CD4-positive, alpha-beta memory T cell (primary cell): ENCODE measurements around the gene APBB3. TPM values are rescaled to one million over a fixed set of nuclear protein-coding genes. Genes with fewer than 3 reads are reported as not detected.

Source experiments
- CTCF ChIA-PET: fragments of 350-600 bp; sonication (Branson Sonifier 250); formaldehyde crosslinking; loops from one replicate; lab custom pipeline; 2021; ENCODE audit warnings: inconsistent platforms; ENCODE audit not compliant: partially characterized antibody; lab: Charles Lee
- POLR2A ChIA-PET: fragments of 350-600 bp; sonication (Branson Sonifier 250); formaldehyde crosslinking; loops from one replicate; lab custom pipeline; 2021; ENCODE audit not compliant: partially characterized antibody; lab: Charles Lee
- DNase-seq, 5 donors: peaks; one replicate each; pipeline versions ENCODE4 v3.0.0 to v3.0.0-alpha.2; 2020 to 2022; ENCODE audit warnings: mixed read lengths in 1 of 5
- H3K27ac ChIP-seq: one replicate; pipeline ENCODE4 v1.7.0; 2013; ENCODE audit warnings: low read depth, low read length
- H3K27me3 ChIP-seq: 2 replicates; pipeline ENCODE4 v1.7.0; 2013; ENCODE audit warnings: mild to moderate bottlenecking, low read length, moderate library complexity; ENCODE audit not compliant: insufficient read depth
- H3K36me3 ChIP-seq: 2 replicates; pipeline ENCODE4 v1.7.0; 2013; ENCODE audit warnings: mild to moderate bottlenecking, low read length, moderate library complexity; ENCODE audit not compliant: insufficient read depth
- H3K4me1 ChIP-seq: 2 replicates; pipeline ENCODE4 v1.7.0; 2013; ENCODE audit warnings: mild to moderate bottlenecking, low read length, moderate library complexity; ENCODE audit not compliant: insufficient read depth
- H3K4me3 ChIP-seq, 2 donors: one replicate each; pipeline ENCODE4 v1.7.0; 2013; ENCODE audit warnings: low read length in 2 of 2, mild to moderate bottlenecking in 1 of 2
- H3K9me3 ChIP-seq, 2 donors: one replicate each; pipeline ENCODE4 v1.7.0; 2013; ENCODE audit warnings: low read length in 2 of 2, control low read depth in 1 of 2; ENCODE audit not compliant: control insufficient read depth in 1 of 2
- H3K27ac Mint-ChIP-seq, 7 donors: one replicate each; pipeline ENCODE4 v1.8.0; 2020 to 2021; ENCODE audit warnings: mixed read lengths in 7 of 7, mild to moderate bottlenecking in 6 of 7, inconsistent platforms in 3 of 7, moderate library complexity in 3 of 7
- H3K27me3 Mint-ChIP-seq, 2 donors: one replicate each; pipeline ENCODE4 v1.8.0; 2020 to 2021; ENCODE audit warnings: mixed read lengths in 2 of 2
- H3K36me3 Mint-ChIP-seq, 2 donors: one replicate each; pipeline ENCODE4 v1.8.0; 2020 to 2021; ENCODE audit warnings: mixed read lengths in 2 of 2, inconsistent platforms in 1 of 2, mild to moderate bottlenecking in 1 of 2
- H3K4me1 Mint-ChIP-seq, 4 donors: one replicate each; pipeline ENCODE4 v1.8.0; 2020 to 2021; ENCODE audit warnings: mixed read lengths in 4 of 4, mild to moderate bottlenecking in 1 of 4
- H3K4me3 Mint-ChIP-seq, 8 donors: one replicate each; pipeline ENCODE4 v1.8.0; 2020 to 2021; ENCODE audit warnings: mixed read lengths in 8 of 8, mild to moderate bottlenecking in 7 of 8, moderate library complexity in 6 of 8, inconsistent platforms in 3 of 8
- H3K9me3 Mint-ChIP-seq, 8 donors: one replicate each; pipeline ENCODE4 v1.8.0; 2020 to 2021; ENCODE audit warnings: mixed read lengths in 8 of 8, mild to moderate bottlenecking in 5 of 8, inconsistent platforms in 3 of 8, moderate library complexity in 1 of 8
- intact Hi-C: fragments of 100-400 bp; cut with micrococcal nuclease; formaldehyde crosslinking; loops from one replicate; pipeline ENCODE4 v1.15.1; 2023
- polyA plus RNA-seq, 2 donors: library from polyadenylated mRNA; unstranded; fragments of 300-500 nt; fragmentation: Illumina TruSeq; gene quantifications; one replicate each; pipeline ENCODE4 v1.2.3, GENCODE V29; 2021
- total RNA-seq, 2 experiments: library from RNA; stranded (reverse); gene quantifications; one replicate each; pipeline ENCODE4 v1.2.3, GENCODE V29; 2021

The APBB3 gene, protein sequence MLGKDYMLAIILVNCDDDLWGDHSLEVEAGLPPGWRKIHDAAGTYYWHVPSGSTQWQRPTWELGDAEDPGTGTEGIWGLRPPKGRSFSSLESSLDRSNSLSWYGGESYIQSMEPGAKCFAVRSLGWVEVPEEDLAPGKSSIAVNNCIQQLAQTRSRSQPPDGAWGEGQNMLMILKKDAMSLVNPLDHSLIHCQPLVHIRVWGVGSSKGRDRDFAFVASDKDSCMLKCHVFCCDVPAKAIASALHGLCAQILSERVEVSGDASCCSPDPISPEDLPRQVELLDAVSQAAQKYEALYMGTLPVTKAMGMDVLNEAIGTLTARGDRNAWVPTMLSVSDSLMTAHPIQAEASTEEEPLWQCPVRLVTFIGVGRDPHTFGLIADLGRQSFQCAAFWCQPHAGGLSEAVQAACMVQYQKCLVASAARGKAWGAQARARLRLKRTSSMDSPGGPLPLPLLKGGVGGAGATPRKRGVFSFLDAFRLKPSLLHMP
- total RNA-seq (10 to 100 TPM; 72.9 to 75.4 TPM), polyA plus RNA-seq (1 to 10 TPM; 2.1 to 4.9 TPM)

DNA sequence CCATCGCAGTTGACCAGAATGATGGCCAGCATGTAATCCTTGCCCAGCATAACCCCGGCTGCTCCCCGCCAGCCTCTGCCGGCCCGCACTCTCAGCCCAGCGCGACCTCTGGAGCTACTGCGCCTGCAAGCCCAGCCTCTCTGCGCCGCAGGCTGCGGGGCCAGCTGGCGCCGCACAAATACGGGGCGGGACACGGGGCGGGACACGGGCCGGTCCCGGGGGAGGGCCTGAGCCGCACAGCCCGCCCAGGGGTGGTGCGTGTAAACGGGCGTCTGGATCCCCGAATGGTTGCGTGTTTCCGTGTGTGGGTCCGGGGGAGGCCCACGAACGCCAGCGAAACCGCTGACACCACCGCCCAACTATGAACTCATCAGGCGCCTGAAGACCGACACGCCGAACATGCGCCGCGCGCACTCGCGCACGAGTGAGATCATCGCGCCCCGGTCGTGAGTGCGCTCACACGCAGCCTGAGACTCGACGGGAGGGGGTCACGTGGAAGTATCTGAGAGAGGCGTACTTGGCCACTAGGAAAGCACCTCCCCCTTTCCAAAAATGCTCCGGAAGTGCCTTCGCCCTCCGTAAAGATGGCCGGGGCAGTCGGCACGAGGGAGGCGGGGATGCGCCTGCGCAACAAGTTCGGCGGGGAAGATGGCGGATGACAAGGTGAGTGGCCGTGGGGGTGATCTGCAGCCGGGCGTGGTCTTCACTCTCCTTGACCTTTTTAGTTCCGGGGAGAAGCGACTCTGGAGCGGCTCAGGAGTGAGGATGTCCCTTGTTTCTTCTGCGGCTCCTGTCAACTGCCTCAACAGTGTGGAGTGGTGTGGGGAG, at the start of gene APBB3, which contains the start of gene SLC35A4:
Gene APBB3 (minus strand): TSS at position 403 of the 828 bp plus-strand sequence. CDS start 353 bp downstream, at position 50.
Gene SLC35A4 (plus strand): TSS at position 633 of the 828 bp plus-strand sequence. CDS start 2,342 bp downstream, outside the sequence.
- POLR2A ChIA-PET = interaction anchor here (0.6 to 5.4 kb wide), 13 partner anchors 9 to 163 kb away, joined by 3 to 54 read pairs (median 4); partner anchors contain the start of genes ANKHD1, CD14, EIF4EBP3 and HARS1
- Mint-ChIP-seq H3K4me3 (peak within 1 kb of the TSS; percentile 91 to 99 (median 95)), H3K27ac (peak within 1 kb of the TSS; percentile 91 to 100 (median 98)), H3K9me3 (no peaks in the 10 kb centered on the region), H3K36me3 (peaks cover 24 to 46% of the 10 kb centered on the region in 2 donors), H3K4me1 (peaks cover 34 to 66% (median 53%) of the 10 kb centered on the region in 4 donors), H3K27me3 (no peaks in the 10 kb centered on the region)
- Histone ChIP-seq H3K9me3 (no peaks in the 10 kb centered on the region), H3K4me1 (peaks cover 42% of the 10 kb centered on the region), H3K4me3 (peak within 1 kb of the TSS; percentile 85), H3K27ac (peak within 1 kb of the TSS; percentile 91), H3K36me3 (peaks cover 15% of the 10 kb centered on the region), H3K27me3 (no peaks in the 10 kb centered on the region)
- CTCF ChIA-PET = interaction anchor here (1.1 to 2.4 kb wide), 2 partner anchors 17 to 74 kb away, joined by 3 to 13 read pairs; partner anchors contain the start of gene EIF4EBP3
- intact Hi-C loops = loop anchor here (1.0 to 10.0 kb wide), 10 partner anchors 17 to 1070 kb away; partner anchors contain the start of genes ANKHD1, CYSTM1, EIF4EBP3 and HARS1
- DNase-seq = peak; percentile 97 to 100 (median 99)

DNA sequence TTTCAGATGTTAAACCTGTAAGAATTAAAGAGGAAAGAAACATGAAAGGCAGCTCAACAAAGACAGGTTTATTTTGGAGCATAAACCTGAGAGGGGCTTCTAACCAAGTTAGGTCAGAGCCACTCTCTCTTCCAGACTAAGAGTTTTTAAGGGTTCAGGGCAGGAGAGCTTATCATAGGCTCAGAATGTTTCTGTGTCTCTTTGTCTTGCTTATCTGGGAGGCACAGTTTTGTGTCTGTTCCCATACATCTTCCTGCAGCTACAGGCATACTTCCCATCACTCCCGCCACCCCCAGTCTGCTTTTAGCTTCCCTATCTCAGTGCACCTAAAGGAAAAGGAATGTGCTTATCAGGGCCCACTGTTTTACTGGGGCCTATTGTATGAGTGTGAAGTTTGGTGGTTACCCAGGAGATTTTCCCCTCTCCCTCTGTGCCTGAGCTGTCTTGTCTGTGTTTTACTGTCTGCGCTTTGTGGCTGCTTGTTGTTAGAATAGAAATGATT, 46.7 kb upstream of the APBB3 start:
- ChIA-PET POLR2A (no interaction called here), CTCF (interaction anchor here (0.7 to 1.7 kb wide), 3 partner anchors 34 to 109 kb away, joined by 3 to 4 read pairs (median 4); partner anchors contain the start of gene EIF4EBP3)
- Histone ChIP-seq H3K36me3 (no peaks in the 10 kb centered on the region), H3K27me3 (no peaks in the 10 kb centered on the region), H3K9me3 (no peaks in the 10 kb centered on the region), H3K4me3 (no peak overlapping the region), H3K27ac (no peak overlapping the region), H3K4me1 (peaks cover 7% of the 10 kb centered on the region)
- intact Hi-C loops = no loop called here
- Mint-ChIP-seq H3K27ac (peak overlapping the region in 1 of 7 donors; percentile 18), H3K9me3 (no peaks in the 10 kb centered on the region), H3K4me1 (peaks cover 4 to 8% (median 8%) of the 10 kb centered on the region in 4 donors), H3K36me3 (no peaks in the 10 kb centered on the region), H3K27me3 (peaks cover 7 to 22% of the 10 kb centered on the region in 2 donors), H3K4me3 (no peak overlapping the region)
- DNase-seq = no peak

DNA sequence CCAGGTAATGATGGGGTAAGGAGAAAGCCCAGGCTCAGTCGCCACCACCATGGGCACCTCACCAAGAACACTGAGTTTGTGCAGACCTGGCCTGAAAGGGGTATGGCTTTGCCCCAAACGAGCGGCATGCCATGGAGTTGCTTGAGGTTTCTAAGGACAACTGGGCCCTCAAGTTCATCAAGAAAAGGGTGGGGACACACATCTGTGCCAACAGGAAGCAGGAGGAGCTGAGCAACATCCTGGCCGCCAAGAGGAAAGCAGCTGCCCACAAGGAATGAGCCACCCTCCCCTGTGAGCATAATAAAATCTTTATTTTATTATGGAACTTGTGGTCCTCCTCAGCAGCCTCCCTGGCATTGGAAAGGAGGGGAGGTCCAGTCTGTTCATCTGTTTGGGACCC, 44.7 kb upstream of the APBB3 start:
- H3K27me3 Mint-ChIP-seq = peaks cover 6 to 19% of the 10 kb centered on the region in 2 donors
- CTCF ChIA-PET = no interaction called here

DNA sequence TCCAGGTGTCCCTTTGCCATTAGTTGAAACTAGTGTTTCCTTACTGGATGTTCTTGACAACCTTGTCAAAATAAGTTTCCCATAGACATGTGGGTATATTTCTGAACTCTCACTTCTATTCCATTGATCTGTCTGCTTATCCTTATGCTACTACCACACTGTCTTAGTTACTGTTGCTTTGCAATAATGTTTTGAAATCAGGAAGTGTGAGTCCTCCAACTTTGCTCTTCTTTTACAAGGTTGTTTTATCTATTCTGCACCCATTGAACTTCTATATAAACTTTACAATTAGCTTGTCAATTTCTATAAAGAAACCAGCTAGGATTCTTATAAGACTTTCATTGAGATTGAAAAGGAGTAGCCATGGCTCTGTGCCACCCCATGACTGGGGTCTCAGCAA, 44.3 kb upstream of the APBB3 start:
- Mint-ChIP-seq H3K27me3 (peaks cover 6 to 19% of the 10 kb centered on the region in 2 donors), H3K4me1 (peaks cover 4 to 8% (median 8%) of the 10 kb centered on the region in 4 donors), H3K4me3 (no peak overlapping the region), H3K9me3 (no peaks in the 10 kb centered on the region), H3K27ac (no peak overlapping the region), H3K36me3 (no peaks in the 10 kb centered on the region)
- CTCF ChIA-PET = no interaction called here
- intact Hi-C loops = no loop called here
- Histone ChIP-seq H3K27me3 (no peaks in the 10 kb centered on the region), H3K4me3 (no peak overlapping the region), H3K9me3 (no peaks in the 10 kb centered on the region), H3K27ac (no peak overlapping the region), H3K4me1 (peaks cover 7% of the 10 kb centered on the region), H3K36me3 (no peaks in the 10 kb centered on the region)
- POLR2A ChIA-PET = no interaction called here
- no peak for DNase-seq

More for the DNA sequence above, 44.7 kb upstream of the APBB3 start:
- Histone ChIP-seq H3K4me1 (peaks cover 7% of the 10 kb centered on the region), H3K27ac (no peak overlapping the region), H3K4me3 (no peak overlapping the region), H3K9me3 (no peaks in the 10 kb centered on the region), H3K27me3 (no peaks in the 10 kb centered on the region), H3K36me3 (no peaks in the 10 kb centered on the region)
- intact Hi-C loops = no loop called here
- no peak overlapping the region for H3K27ac Mint-ChIP-seq
- no peaks in the 10 kb centered on the region for H3K9me3 Mint-ChIP-seq
- no peak overlapping the region for H3K4me3 Mint-ChIP-seq
- no peak for DNase-seq
- POLR2A ChIA-PET = interaction anchor here (0.7 kb wide), 1 partner anchor 51 kb away, joined by 5 read pairs; no protein-coding TSS in a partner anchor
- H3K4me1 Mint-ChIP-seq = peaks cover 4 to 8% (median 8%) of the 10 kb centered on the region in 4 donors
- no peaks in the 10 kb centered on the region for H3K36me3 Mint-ChIP-seq

DNA sequence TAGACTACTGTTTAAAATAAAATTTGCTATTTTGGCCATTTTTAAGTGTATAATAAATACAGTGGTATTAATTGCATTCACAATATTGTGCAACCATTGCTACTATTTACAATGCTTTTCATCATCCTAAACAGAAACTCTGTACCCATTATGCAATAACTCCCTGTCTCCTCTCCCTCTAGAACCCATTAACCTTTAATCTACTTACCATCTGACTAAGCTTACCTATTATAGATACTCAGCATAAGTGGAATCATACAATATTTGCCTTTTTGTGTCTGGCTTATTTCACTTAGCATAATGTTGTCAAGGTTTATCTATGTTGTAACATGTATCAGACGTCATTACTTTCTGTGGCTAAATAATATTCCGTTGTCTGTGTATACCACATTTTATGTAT, 42.6 kb upstream of the APBB3 start:
- DNase-seq = no peak
- H3K27ac ChIP-seq = no peak overlapping the region
- intact Hi-C loops = no loop called here
- Mint-ChIP-seq H3K4me1 (peaks cover 4 to 8% (median 5%) of the 10 kb centered on the region in 4 donors), H3K4me3 (no peak overlapping the region), H3K9me3 (no peaks in the 10 kb centered on the region), H3K27ac (no peak overlapping the region), H3K36me3 (no peaks in the 10 kb centered on the region), H3K27me3 (peaks cover 1 to 16% of the 10 kb centered on the region in 2 donors)
- H3K4me3 ChIP-seq = no peak overlapping the region
- CTCF ChIA-PET = no interaction called here
- H3K4me1 ChIP-seq = peaks cover 7% of the 10 kb centered on the region
- no peaks in the 10 kb centered on the region for H3K9me3 ChIP-seq
- POLR2A ChIA-PET = no interaction called here
- no peaks in the 10 kb centered on the region for H3K36me3 ChIP-seq
- H3K27me3 ChIP-seq = no peaks in the 10 kb centered on the region

DNA sequence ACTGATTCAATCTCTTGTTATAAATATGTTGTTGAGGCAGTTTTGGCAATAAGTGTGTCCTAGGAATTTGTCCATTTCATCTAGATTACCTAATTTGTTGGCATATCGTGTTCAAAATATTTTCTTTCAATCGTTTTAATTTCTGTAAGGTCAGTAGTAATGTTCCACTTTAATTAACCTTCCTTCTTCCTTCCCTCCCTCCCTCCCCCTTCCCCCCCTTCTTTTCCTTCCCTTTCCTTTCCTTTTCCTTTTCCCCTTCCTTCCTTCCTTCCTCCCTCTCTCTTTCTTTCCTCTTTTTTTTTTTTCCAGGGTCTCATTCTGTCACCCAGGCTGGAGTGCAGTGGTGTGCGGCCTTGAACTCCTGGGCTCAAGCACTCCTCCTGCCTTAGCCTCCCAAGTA, 41.5 kb upstream of the APBB3 start:
- no peak overlapping the region for H3K27ac ChIP-seq
- Mint-ChIP-seq H3K9me3 (no peaks in the 10 kb centered on the region), H3K36me3 (no peaks in the 10 kb centered on the region), H3K27me3 (peaks cover 1 to 6% of the 10 kb centered on the region in 2 donors), H3K4me3 (no peak overlapping the region), H3K4me1 (peaks cover 0 to 2% (median 0%) of the 10 kb centered on the region in 4 donors), H3K27ac (no peak overlapping the region)
- ChIA-PET POLR2A (no interaction called here), CTCF (no interaction called here)
- H3K4me3 ChIP-seq = no peak overlapping the region
- peaks cover 7% of the 10 kb centered on the region for H3K4me1 ChIP-seq
- H3K27me3 ChIP-seq = no peaks in the 10 kb centered on the region
- H3K36me3 ChIP-seq = no peaks in the 10 kb centered on the region
- intact Hi-C loops = no loop called here
- no peak for DNase-seq
- no peaks in the 10 kb centered on the region for H3K9me3 ChIP-seq
